Endothelial cell of umbilical vein (primary cell): ENCODE results near the gene ZNF740. TPM values are rescaled to one million over a fixed set of nuclear protein-coding genes. Genes with fewer than 3 reads are reported as not detected.
"Not testable (repeated sequence)": the region's sequence is repeated elsewhere in the genome, so short reads cannot be mapped to it uniquely, and the experiment has no call there.

Experiments
- BruUV-seq: library from RNA; stranded (reverse); fragments of 400-500 nt; replicated peaks from 2 replicates; lab custom pipeline; 2021; lab: Mats Ljungman, UMichigan
- CTCF ChIA-PET: fragments of 300-600, 350-600 bp; sonication (Branson Sonifier 250); formaldehyde crosslinking; loops from one replicate; lab custom pipeline; 2021; ENCODE audit warnings: antibody characterized with exemption, inconsistent platforms; lab: Charles Lee
- POLR2A ChIA-PET: fragments of 300-600, 350-600 bp; sonication (Branson Sonifier 250); formaldehyde crosslinking; loops from one replicate; lab custom pipeline; 2021; ENCODE audit warnings: antibody characterized with exemption, inconsistent platforms; lab: Charles Lee
- DNase-seq: peaks from one replicate; pipeline ENCODE4 v3.0.0-alpha.2; 2011; ENCODE audit warnings: low read depth, low spot score
- FAIRE-seq: peaks from 2 replicates; lab custom pipeline; 2011; peaks lifted over from hg19 to GRCh38; lab: Jason Lieb, UNC
- H2AFZ ChIP-seq: 2 replicates; pipeline ENCODE4 v1.6.0; 2012; ENCODE audit warnings: low read depth, low read length, control low read depth, inconsistent platforms
- H3K27ac ChIP-seq: 2 replicates; pipeline ENCODE4 v1.5.1; 2011; ENCODE audit warnings: low read depth, mild to moderate bottlenecking, control low read depth, low read length, moderate library complexity; ENCODE audit not compliant: insufficient read depth
- H3K27me3 ChIP-seq, 2 experiments: 2 replicates each; pipeline versions ENCODE4 v1.6.0 to v1.6.1; 2011; ENCODE audit warnings: low read length in 2 of 2, mixed read lengths in 1 of 2; ENCODE audit not compliant: control insufficient read depth in 2 of 2, insufficient read depth in 2 of 2
- H3K36me3 ChIP-seq, 2 experiments: 2 replicates in 1 of 2; 3 replicates in 1 of 2; pipeline ENCODE4 v1.5.1; 2011; ENCODE audit warnings: low read length in 2 of 2, mild to moderate bottlenecking in 1 of 2, moderate library complexity in 1 of 2; ENCODE audit not compliant: control insufficient read depth in 2 of 2, insufficient read depth in 2 of 2; ENCODE audit errors: extremely low read depth in 1 of 2
- H3K4me1 ChIP-seq: 3 replicates; pipeline ENCODE4 v1.5.1; 2011; ENCODE audit warnings: mild to moderate bottlenecking, low read length; ENCODE audit not compliant: control insufficient read depth, insufficient read depth; ENCODE audit errors: extremely low read depth
- H3K4me2 ChIP-seq: 2 replicates; pipeline ENCODE4 v1.6.1; 2011; ENCODE audit warnings: low read length, control low read depth, mixed read lengths; ENCODE audit not compliant: insufficient read depth
- H3K4me3 ChIP-seq, 3 experiments: fragments of 200-600 bp in 1 of 3; sonication (generic), shearing (Covaris generic) in 1 of 3; replicated peaks in 1 of 3; 2 replicates each; pipeline ENCODE4 v1.5.1; 2011 to 2016; ENCODE audit warnings: control low read depth in 3 of 3, low read length in 3 of 3, mild to moderate bottlenecking in 2 of 3, inconsistent platforms in 1 of 3, low read depth in 1 of 3, moderate library complexity in 1 of 3; ENCODE audit not compliant: insufficient read depth in 1 of 3
- H3K79me2 ChIP-seq: 2 replicates; pipeline ENCODE4 v1.6.0; 2012; ENCODE audit warnings: low read length, inconsistent platforms; ENCODE audit not compliant: control insufficient read depth, insufficient read depth
- H3K9ac ChIP-seq: replicated peaks from 2 replicates; pipeline ENCODE3; 2011; ENCODE audit warnings: low read length, control low read depth; ENCODE audit not compliant: insufficient read depth; ENCODE audit errors: extremely low read depth
- H3K9me1 ChIP-seq: replicated peaks from 3 replicates; pipeline ENCODE4 v1.6.0; 2011; ENCODE audit warnings: mild to moderate bottlenecking, low read length; ENCODE audit not compliant: control insufficient read depth, insufficient read depth; ENCODE audit errors: extremely low read depth
- H3K9me3 ChIP-seq: replicated peaks from 2 replicates; pipeline ENCODE4 v1.5.1; 2012; ENCODE audit warnings: low read length, inconsistent platforms; ENCODE audit not compliant: control insufficient read depth, insufficient read depth
- H4K20me1 ChIP-seq: replicated peaks from 2 replicates; pipeline ENCODE3; 2011; ENCODE audit warnings: mild to moderate bottlenecking, low read length; ENCODE audit not compliant: control insufficient read depth, insufficient read depth; ENCODE audit errors: extremely low read depth
- EZH2 ChIP-seq: IDR thresholded peaks from 2 replicates; pipeline ENCODE4 v1.6.1; 2012; ENCODE audit warnings: borderline replicate concordance, low read depth, mild to moderate bottlenecking, moderate library complexity, low read length, inconsistent platforms; ENCODE audit not compliant: severe bottlenecking
- FOS ChIP-seq: IDR thresholded peaks from 2 replicates; pipeline ENCODE4 v1.6.1; 2011; ENCODE audit warnings: mild to moderate bottlenecking, low read length, moderate library complexity, borderline replicate concordance; ENCODE audit not compliant: insufficient read depth
- JUN ChIP-seq: IDR thresholded peaks from 2 replicates; pipeline ENCODE4 v1.6.1; 2011; ENCODE audit warnings: borderline replicate concordance, low read depth; ENCODE audit not compliant: insufficient read length, insufficient read depth
- MAX ChIP-seq: IDR thresholded peaks from 2 replicates; pipeline ENCODE4 v1.6.1; 2011; ENCODE audit not compliant: insufficient read depth, insufficient read length
- dilution Hi-C: fragments of 300-500 bp; cut with MboI; formaldehyde crosslinking; loops from one replicate; pipeline ENCODE4 v1.15.0; 2019; ENCODE audit warnings: low sequenced_read_pairs; ENCODE audit not compliant: extremely low pct_ligation_motif_present
- intact Hi-C: fragments of 100-400 bp; cut with micrococcal nuclease; formaldehyde crosslinking; loops from one replicate; pipeline ENCODE4 v1.10.0; 2022
- polyA plus RNA-seq, 4 experiments: library from polyadenylated mRNA; depleted of rRNA in 3 of 4; stranded (reverse) in 3 of 4; unstranded in 1 of 4; fragments of >200 nt; gene quantifications; 2 replicates each; pipeline versions ENCODE4 v1.2.1 to v1.2.3, GENCODE V29; 2011 to 2012; ENCODE audit warnings: missing spikeins in 1 of 4
- total RNA-seq: library from RNA; stranded (reverse); gene quantifications from 2 replicates; pipeline ENCODE4 v1.2.3, GENCODE V29; 2021

Gene ZNF740
- total and polyA plus RNA-seq, 2 donors (not counting 3 experiments of a cell fraction or from before 2014, with no cell fraction given): 10.5 to 38.1 TPM

GRCh38 chr12:53161119-53161911, 19.2 kb upstream of the ZNF740 start:
- H2AFZ ChIP-seq: no peak overlapping the region
- H3K4me2 ChIP-seq: no peak overlapping the region
- DNase-seq: no peak
- POLR2A ChIA-PET: no interaction called here
- CTCF ChIA-PET: interaction anchor here (0.9 to 7.5 kb wide), 16 partner anchors 11 to 183 kb away, joined by 3 to 249 read pairs (median 14); partner anchors contain the start of genes AAAS, CSAD, SOAT2 and ZNF740
- no peak overlapping the region for H3K4me3 ChIP-seq
- intact Hi-C loops: no loop called here
- no peak overlapping the region for H3K9ac ChIP-seq
- no peaks in the 10 kb centered on the region for H4K20me1 ChIP-seq
- H3K4me1 ChIP-seq: no peaks in the 10 kb centered on the region
- H3K9me3 ChIP-seq: no peaks in the 10 kb centered on the region
- no peak for FAIRE-seq
- BruUV-seq: no TSS peak
- H3K27ac ChIP-seq: no peak overlapping the region
- H3K9me1 ChIP-seq: no peaks in the 10 kb centered on the region
- H3K27me3 ChIP-seq: no peaks in the 10 kb centered on the region
- TF ChIP-seq EZH2 (no peak), JUN (no peak), FOS (no peak), MAX (no peak)
- dilution Hi-C loops: no loop called here
- H3K79me2 ChIP-seq: no peaks in the 10 kb centered on the region
- no peaks in the 10 kb centered on the region for H3K36me3 ChIP-seq

GRCh38 chr12:53163008-53163407, 17.5 kb upstream of the ZNF740 start:
- H3K9me3 ChIP-seq, H3K27me3 ChIP-seq, DNase-seq, H4K20me1 ChIP-seq, H3K4me3 ChIP-seq, H2AFZ ChIP-seq, H3K4me2 ChIP-seq, POLR2A ChIA-PET, H3K4me1 ChIP-seq, H3K79me2 ChIP-seq, intact Hi-C loops, dilution Hi-C loops, BruUV-seq, H3K36me3 ChIP-seq, H3K27ac ChIP-seq, H3K9ac ChIP-seq, FAIRE-seq, H3K9me1 ChIP-seq: not testable (repeated sequence)
- CTCF ChIA-PET: interaction anchor here (1.3 to 7.5 kb wide), 2 partner anchors 27 to 34 kb away, joined by 4 to 249 read pairs; no protein-coding TSS in a partner anchor
